Sigmoid colon (tissue), 4 donors: Measurements from ENCODE around the gene MLKL.

Source experiments
- CTCF ChIP-seq, 4 experiments: fragments of 450-650 bp in 3 of 4; fragments of 200-600 bp in 1 of 4; IDR thresholded peaks; one replicate each; pipeline ENCODE4 v1.5.1; 2016 to 2019; ENCODE audit warnings: antibody characterized with exemption in 4 of 4, mild to moderate bottlenecking in 3 of 4, moderate library complexity in 2 of 4
- EP300 ChIP-seq, 4 donors: sonication (generic); formaldehyde crosslinking; IDR thresholded peaks; one replicate each; pipeline ENCODE4 v1.6.1; 2017; ENCODE audit warnings: antibody characterized with exemption in 4 of 4
- POLR2A ChIP-seq, 2 donors: fragments of 450-650 bp; IDR thresholded peaks; one replicate each; pipeline ENCODE4 v1.6.1; 2016; ENCODE audit warnings: antibody characterized with exemption in 2 of 2, mild to moderate bottlenecking in 2 of 2, moderate library complexity in 2 of 2
- POLR2AphosphoS5 ChIP-seq, 4 donors: sonication (generic); formaldehyde crosslinking; IDR thresholded peaks; one replicate each; pipeline ENCODE4 v1.6.1; 2017; ENCODE audit warnings: antibody characterized with exemption in 4 of 4

GRCh38 chr16:74680681-74681080 is 20.0 kb downstream of the MLKL start:
- TF ChIP-seq CTCF (IDR thresholded peaks at IDR 0.05) (no peak), POLR2A (IDR thresholded peaks at IDR 0.05) (no peak), POLR2AphosphoS5 (IDR thresholded peaks at IDR 0.05) (no peak), EP300 (IDR thresholded peaks at IDR 0.05) (no peak)
